KOPT-K1 (cell line): Measurements from ENCODE around the gene PLD5.
"Not testable (repeated sequence)": the region's sequence is repeated elsewhere in the genome, so short reads cannot be mapped to it uniquely, and the experiment has no call there.

Experiments
- H3K27ac ChIP-seq: fragments of 200-600 bp; sonication (generic); 2 replicates; pipeline ENCODE4 v1.5.1; 2016; ENCODE audit warnings: antibody characterized with exemption, mild to moderate bottlenecking, low read depth, low read length; ENCODE audit not compliant: poor library complexity, severe bottlenecking
- H3K36me3 ChIP-seq: fragments of 200-600 bp; sonication (generic); 2 replicates; pipeline ENCODE4 v1.5.1; 2017; ENCODE audit warnings: antibody characterized with exemption, mild to moderate bottlenecking, low read length, moderate library complexity; ENCODE audit not compliant: insufficient read depth
- H3K9me3 ChIP-seq: fragments of 200-600 bp; sonication (generic); 2 replicates; pipeline ENCODE4 v1.5.1; 2017; ENCODE audit warnings: antibody characterized with exemption, low read length, mild to moderate bottlenecking; ENCODE audit not compliant: insufficient read depth, poor library complexity, severe bottlenecking

The PLD5 gene

DNA sequence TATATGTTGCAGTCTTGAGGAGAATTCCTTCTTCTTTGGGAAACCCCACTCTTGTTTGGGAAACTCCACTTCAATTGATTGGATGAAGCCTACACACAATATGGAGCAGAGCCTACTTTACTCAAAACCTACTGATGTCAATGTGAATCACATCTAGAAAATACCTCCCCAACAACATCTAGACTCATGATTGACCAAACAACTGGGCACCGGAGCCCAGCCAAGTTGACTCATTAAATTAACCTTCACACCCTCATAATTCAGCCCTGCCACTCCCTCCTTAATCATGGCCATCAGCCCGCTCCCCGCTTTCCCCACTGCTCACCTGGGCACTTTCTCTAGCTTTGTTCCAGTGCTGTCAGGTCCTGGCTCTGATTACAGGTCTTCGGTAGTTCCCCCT, 317.5 kb downstream of the PLD5 start:
- Histone ChIP-seq H3K36me3 (no peaks in the 10 kb centered on the region), H3K9me3 (no peaks in the 10 kb centered on the region), H3K27ac (no peak overlapping the region)

- Histone ChIP-seq H3K27ac (no peak overlapping the region), H3K36me3 (no peaks in the 10 kb centered on the region), H3K9me3 (no peaks in the 10 kb centered on the region)
Observed at GRCh38 chr1:242205622-242206489, 318.6 kb downstream of the PLD5 start.

DNA sequence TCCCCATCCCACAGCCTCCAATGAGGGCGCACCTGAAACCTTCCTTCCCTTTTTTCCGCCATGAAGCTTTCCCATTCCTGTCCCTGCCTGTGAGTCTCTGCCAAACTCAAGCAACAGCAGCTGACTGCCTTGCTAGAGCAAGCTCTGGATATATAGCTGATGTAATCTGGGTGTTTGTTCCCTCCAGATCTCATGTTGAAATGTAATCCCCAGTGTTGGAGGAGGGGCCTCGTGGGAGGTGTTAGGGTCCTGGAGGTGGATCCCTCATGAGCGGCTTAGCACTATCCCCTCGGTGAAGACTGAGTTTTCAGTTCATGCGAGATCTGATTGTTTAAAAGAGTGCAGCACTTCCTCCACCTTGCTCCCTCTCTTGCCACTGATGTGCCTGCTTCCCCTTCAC, 321.2 kb downstream of the PLD5 start:
- no peaks in the 10 kb centered on the region for H3K36me3 ChIP-seq
- H3K9me3 ChIP-seq = no peaks in the 10 kb centered on the region
- no peak overlapping the region for H3K27ac ChIP-seq

GRCh38 chr1:242201090-242201489, 323.4 kb downstream of the PLD5 start:
- no peaks in the 10 kb centered on the region for H3K9me3 ChIP-seq
- no peak overlapping the region for H3K27ac ChIP-seq
- H3K36me3 ChIP-seq = no peaks in the 10 kb centered on the region

- H3K36me3 ChIP-seq = no peaks in the 10 kb centered on the region
- no peak overlapping the region for H3K27ac ChIP-seq
- no peaks in the 10 kb centered on the region for H3K9me3 ChIP-seq
Observed at GRCh38 chr1:242199776-242200458, 324.6 kb downstream of the PLD5 start.

GRCh38 chr1:242197907-242198820, 326.3 kb downstream of the PLD5 start:
- H3K36me3 ChIP-seq = no peaks in the 10 kb centered on the region
- H3K9me3 ChIP-seq = no peaks in the 10 kb centered on the region
- no peak overlapping the region for H3K27ac ChIP-seq

DNA sequence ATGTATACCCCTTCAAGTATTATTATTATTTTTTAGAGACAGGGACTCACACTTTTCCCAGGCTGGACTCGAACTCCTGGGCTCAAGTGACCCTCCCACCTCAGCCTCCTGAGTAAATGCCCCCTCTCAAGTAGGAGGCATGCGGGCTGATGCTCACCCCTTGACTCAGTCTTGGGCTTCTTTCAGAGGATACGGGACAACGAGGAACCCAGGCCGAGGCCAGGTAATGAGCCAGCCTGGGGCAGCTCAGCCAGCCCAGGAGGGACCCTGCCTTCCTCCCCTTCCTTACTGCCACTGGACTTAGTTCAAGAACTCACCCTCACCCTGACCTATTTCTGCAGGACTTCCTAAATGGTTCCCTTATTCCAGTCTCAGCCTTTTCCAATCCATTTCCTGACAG, 327.6 kb downstream of the PLD5 start:
- Histone ChIP-seq H3K36me3 (no peaks in the 10 kb centered on the region), H3K27ac (no peak overlapping the region), H3K9me3 (no peaks in the 10 kb centered on the region)

DNA sequence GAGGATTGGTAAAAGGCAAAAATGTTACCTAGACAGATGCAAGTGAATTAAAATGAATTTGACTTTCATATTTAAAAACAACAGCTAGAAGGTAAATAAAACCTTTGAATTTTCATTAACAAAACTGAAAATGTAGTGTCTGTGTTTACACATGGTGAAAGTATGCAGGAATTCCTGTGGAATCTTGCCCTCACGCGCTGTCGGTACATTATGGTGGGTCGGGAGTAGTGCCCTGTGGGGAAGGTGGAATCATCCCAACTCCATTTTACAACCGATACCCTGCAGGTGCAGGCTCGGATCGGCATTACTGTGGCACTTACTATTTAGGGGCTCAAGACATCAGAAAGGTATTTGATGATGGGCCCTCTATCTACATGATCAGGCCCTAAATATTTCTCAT, 328.4 kb downstream of the PLD5 start:
- H3K9me3 ChIP-seq = no peaks in the 10 kb centered on the region

DNA sequence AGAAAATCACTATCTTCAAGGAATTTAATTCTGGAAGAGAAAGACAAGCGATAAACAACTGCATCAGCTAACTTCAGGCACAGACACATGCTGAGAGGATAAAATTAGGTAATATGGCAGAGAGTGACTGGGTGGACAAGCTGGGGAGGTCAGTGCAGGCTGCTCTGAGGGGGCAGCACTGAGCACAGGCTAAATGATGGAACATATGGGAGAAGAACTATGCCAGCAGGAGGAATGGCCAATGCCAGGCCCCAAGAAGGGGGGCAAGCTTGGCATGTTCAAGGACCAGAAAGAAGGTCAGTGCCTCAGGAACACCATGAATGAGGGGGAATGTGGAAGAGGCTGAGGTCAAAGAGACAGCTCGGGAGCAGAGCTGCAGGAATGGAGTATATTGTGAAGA, 334.9 kb downstream of the PLD5 start:
- Histone ChIP-seq H3K36me3 (no peaks in the 10 kb centered on the region), H3K9me3 (no peaks in the 10 kb centered on the region), H3K27ac (no peak overlapping the region)

More for the DNA sequence above, 328.4 kb downstream of the PLD5 start:
- Histone ChIP-seq H3K36me3 (no peaks in the 10 kb centered on the region), H3K27ac (no peak overlapping the region)

- H3K27ac ChIP-seq = no peak overlapping the region
- no peaks in the 10 kb centered on the region for H3K36me3 ChIP-seq
Observed at GRCh38 chr1:242187816-242188215, 336.7 kb downstream of the PLD5 start.

GRCh38 chr1:242187171-242187570, 337.3 kb downstream of the PLD5 start:
- Histone ChIP-seq H3K9me3 (no peaks in the 10 kb centered on the region), H3K27ac (no peak overlapping the region), H3K36me3 (no peaks in the 10 kb centered on the region)

More at GRCh38 chr1:242187816-242188215, 336.7 kb downstream of the PLD5 start:
- no peaks in the 10 kb centered on the region for H3K9me3 ChIP-seq

DNA sequence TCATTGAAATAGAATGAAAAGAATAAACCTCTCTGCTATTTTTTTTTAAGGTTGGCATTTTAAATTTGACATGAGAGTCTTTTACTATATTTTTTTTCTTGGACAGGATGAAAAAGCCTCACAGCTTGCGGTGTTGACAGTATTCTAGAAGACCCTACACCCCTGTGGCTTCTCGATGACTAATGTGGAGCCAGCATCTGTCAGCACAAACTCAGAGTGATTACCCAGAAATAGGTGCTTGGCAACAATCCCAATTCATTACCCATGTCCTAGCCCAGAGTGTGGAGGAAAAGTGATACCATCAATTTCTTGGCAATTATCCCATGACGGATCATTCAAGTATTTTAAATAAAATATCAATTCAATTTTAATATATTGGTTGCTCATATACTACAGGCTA, 338.8 kb downstream of the PLD5 start:
- Histone ChIP-seq H3K36me3 (no peaks in the 10 kb centered on the region), H3K27ac (no peak overlapping the region), H3K9me3 (no peaks in the 10 kb centered on the region)

DNA sequence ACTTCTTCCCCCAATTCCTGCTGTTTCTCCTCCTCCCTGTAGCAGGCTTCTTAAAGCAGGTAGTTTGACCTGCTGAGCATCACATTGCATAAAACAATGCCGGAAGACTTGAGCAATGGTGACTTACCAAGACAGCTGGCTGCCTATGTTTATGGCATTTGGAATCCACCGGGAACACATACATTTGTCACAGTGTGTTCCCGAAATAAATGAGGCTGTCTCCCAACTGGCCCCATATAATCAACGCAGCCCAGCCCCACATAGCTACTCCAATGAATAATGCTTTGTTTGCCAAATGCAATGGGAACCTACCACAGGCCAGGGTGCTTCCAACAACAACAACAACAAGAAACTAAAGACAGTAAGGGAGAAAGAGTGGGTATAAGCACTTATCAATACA, 339.5 kb downstream of the PLD5 start:
- Histone ChIP-seq H3K36me3 (no peaks in the 10 kb centered on the region), H3K27ac (no peak overlapping the region), H3K9me3 (no peaks in the 10 kb centered on the region)

DNA sequence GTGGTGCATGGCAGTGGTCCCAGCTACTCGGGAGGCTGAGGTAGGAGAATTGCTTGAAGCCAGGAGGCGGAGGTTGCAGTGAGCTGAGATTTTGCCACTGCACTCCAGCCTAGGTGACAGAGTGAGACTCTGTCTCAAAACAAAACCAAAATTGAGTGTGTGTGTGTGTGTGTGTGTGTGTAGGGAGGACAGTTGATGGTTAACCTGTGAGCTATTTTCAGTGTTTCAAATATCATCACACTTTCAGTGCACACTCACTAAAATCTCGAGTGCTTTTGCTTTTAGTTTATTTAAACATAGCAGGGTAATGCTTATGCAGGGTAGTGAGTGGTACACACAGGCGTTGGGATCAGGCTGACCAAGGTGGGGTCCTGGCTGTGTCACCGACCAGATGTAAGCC, 344.7 kb downstream of the PLD5 start:
- H3K36me3 ChIP-seq, H3K9me3 ChIP-seq, H3K27ac ChIP-seq: not testable (repeated sequence)
